Skeletal muscle tissue (tissue), 5 donors: ENCODE data around the gene KLHDC9. TPM values are rescaled to one million over a fixed set of nuclear protein-coding genes. Genes with fewer than 3 reads are reported as not detected.

ENCODE experiments used
- H3K27ac ChIP-seq: one replicate; pipeline ENCODE4 v1.7.0; 2013; ENCODE audit warnings: mild to moderate bottlenecking, low read depth, low read length, inconsistent platforms
- H3K27me3 ChIP-seq, 3 donors: one replicate each; pipeline ENCODE4 v1.7.0; 2013; ENCODE audit warnings: low read length in 3 of 3; ENCODE audit not compliant: control insufficient read depth in 3 of 3, insufficient read depth in 3 of 3
- H3K36me3 ChIP-seq, 3 donors: one replicate each; pipeline ENCODE4 v1.7.0; 2013; ENCODE audit warnings: low read length in 3 of 3; ENCODE audit not compliant: control insufficient read depth in 3 of 3, insufficient read depth in 3 of 3
- H3K4me1 ChIP-seq, 3 donors: one replicate each; pipeline ENCODE4 v1.7.0; 2013; ENCODE audit warnings: low read length in 3 of 3, mild to moderate bottlenecking in 3 of 3; ENCODE audit not compliant: control insufficient read depth in 3 of 3, insufficient read depth in 3 of 3
- H3K4me3 ChIP-seq, 3 donors: one replicate each; pipeline ENCODE4 v1.7.0; 2013; ENCODE audit warnings: low read length in 3 of 3
- H3K9ac ChIP-seq, 3 donors: one replicate each; pipeline ENCODE4 v1.7.0; 2013; ENCODE audit warnings: low read length in 3 of 3, mild to moderate bottlenecking in 3 of 3, moderate library complexity in 2 of 3, low read depth in 1 of 3
- H3K9me3 ChIP-seq, 3 donors: one replicate each; pipeline ENCODE4 v1.7.0; 2013; ENCODE audit warnings: low read length in 3 of 3; ENCODE audit not compliant: control insufficient read depth in 3 of 3
- small RNA-seq: library from RNA; depleted of rRNA; stranded (forward); fragments of <200 nt; gene quantifications from one replicate; pipeline ENCODE3, GENCODE V24; 2014
- total RNA-seq: library from RNA; depleted of rRNA; stranded (reverse); fragments of >200 nt; gene quantifications from one replicate; pipeline ENCODE4 v1.2.3, GENCODE V29; 2014
- donor health status: Osteomylitis.

KLHDC9 gene
- total RNA-seq, 1 donor from 2014 or later, result not detected

GRCh38 chr1:161139766-161140165 lies 41.6 kb downstream of the KLHDC9 start:
- H3K27ac ChIP-seq, result no peak overlapping the region
- H3K4me1 ChIP-seq, result peaks cover 5 to 17% (median 10%) of the 10 kb centered on the region in 3 donors
- H3K36me3 ChIP-seq, result no peaks in the 10 kb centered on the region
- H3K4me3 ChIP-seq, result no peak overlapping the region
- H3K27me3 ChIP-seq, result no peaks in the 10 kb centered on the region
- no peaks in the 10 kb centered on the region for H3K9me3 ChIP-seq
- no peak overlapping the region for H3K9ac ChIP-seq

- H3K9ac ChIP-seq, result no peak overlapping the region
- no peak overlapping the region for H3K27ac ChIP-seq
- H3K4me1 ChIP-seq, result peaks cover 5 to 17% (median 10%) of the 10 kb centered on the region in 3 donors
- no peaks in the 10 kb centered on the region for H3K27me3 ChIP-seq
- H3K36me3 ChIP-seq, result no peaks in the 10 kb centered on the region
- H3K4me3 ChIP-seq, result no peak overlapping the region
- H3K9me3 ChIP-seq, result no peaks in the 10 kb centered on the region
These were observed 42.7 kb downstream of the KLHDC9 start for GRCh38 chr1:161140755-161141400.

- no peak overlapping the region for H3K9ac ChIP-seq
- H3K36me3 ChIP-seq, result no peaks in the 10 kb centered on the region
- no peaks in the 10 kb centered on the region for H3K9me3 ChIP-seq
- H3K27me3 ChIP-seq, result no peaks in the 10 kb centered on the region
- no peak overlapping the region for H3K4me3 ChIP-seq
- no peaks in the 10 kb centered on the region for H3K4me1 ChIP-seq
- no peak overlapping the region for H3K27ac ChIP-seq
These were observed 47.7 kb downstream of the KLHDC9 start for GRCh38 chr1:161145832-161146231.

Small RNA genes lying within 50 kb of the gene (small RNA-seq; reads per million reads assigned to genes)
- not detected for gene RF01225

Other genes starting within 250 kb of the KLHDC9 start
- gene CD244, start 235.5 kb upstream of the KLHDC9 start, total RNA-seq, result 1.6 TPM
- gene ITLN1, start 213.2 kb upstream of the KLHDC9 start, total RNA-seq, result not detected
- gene ITLN2, start 143.6 kb upstream of the KLHDC9 start, total RNA-seq, result not detected
- 10.4 TPM for gene F11R, start 77.2 kb upstream of the KLHDC9 start, total RNA-seq
- 27.7 TPM for gene TSTD1, start 59.4 kb upstream of the KLHDC9 start, total RNA-seq
- gene USF1, start 52.4 kb upstream of the KLHDC9 start, total RNA-seq, result 66.3 TPM
- 4.2 TPM for gene ARHGAP30, start 28.5 kb upstream of the KLHDC9 start, total RNA-seq
- gene NECTIN4, start 8.8 kb upstream of the KLHDC9 start, total RNA-seq, result not detected
- gene PFDN2, start 19.7 kb downstream of the KLHDC9 start, total RNA-seq, result 36.5 TPM
- gene NIT1, start 19.7 kb downstream of the KLHDC9 start, total RNA-seq, result 16.2 TPM
- 19.8 TPM for gene DEDD, start 34.3 kb downstream of the KLHDC9 start, total RNA-seq
- gene UFC1, start 55.6 kb downstream of the KLHDC9 start, total RNA-seq, result 133 TPM
- 6.8 TPM for gene USP21, start 61.1 kb downstream of the KLHDC9 start, total RNA-seq
- gene PPOX, start 68.1 kb downstream of the KLHDC9 start, total RNA-seq, result 13.6 TPM
- gene B4GALT3, start 79.1 kb downstream of the KLHDC9 start, total RNA-seq, result 11.0 TPM
- gene ADAMTS4, start 100.7 kb downstream of the KLHDC9 start, total RNA-seq, result 4.7 TPM
- gene NDUFS2, start 104.0 kb downstream of the KLHDC9 start, total RNA-seq, result 147 TPM
- gene FCER1G, start 116.9 kb downstream of the KLHDC9 start, total RNA-seq, result 16.2 TPM
- gene APOA2, start 125.3 kb downstream of the KLHDC9 start, total RNA-seq, result 6.8 TPM
- gene TOMM40L, start 127.7 kb downstream of the KLHDC9 start, total RNA-seq, result 10.4 TPM
- not detected for gene NR1I3, start 139.8 kb downstream of the KLHDC9 start, total RNA-seq
- gene PCP4L1, start 160.4 kb downstream of the KLHDC9 start, total RNA-seq, result 0.52 TPM
- 63.7 TPM for gene MPZ, start 211.6 kb downstream of the KLHDC9 start, total RNA-seq
- gene SDHC, start 216.0 kb downstream of the KLHDC9 start, total RNA-seq, result 18.3 TPM